ENCODE data around the gene TGFBRAP1. TPM values are rescaled to one million over a fixed set of nuclear protein-coding genes. Genes with fewer than 3 reads are reported as not detected.

TGFBRAP1 gene
- total RNA-seq, 6 donors from 2014 or later = 18.6 to 25.7 (median 20.8) TPM

DNA sequence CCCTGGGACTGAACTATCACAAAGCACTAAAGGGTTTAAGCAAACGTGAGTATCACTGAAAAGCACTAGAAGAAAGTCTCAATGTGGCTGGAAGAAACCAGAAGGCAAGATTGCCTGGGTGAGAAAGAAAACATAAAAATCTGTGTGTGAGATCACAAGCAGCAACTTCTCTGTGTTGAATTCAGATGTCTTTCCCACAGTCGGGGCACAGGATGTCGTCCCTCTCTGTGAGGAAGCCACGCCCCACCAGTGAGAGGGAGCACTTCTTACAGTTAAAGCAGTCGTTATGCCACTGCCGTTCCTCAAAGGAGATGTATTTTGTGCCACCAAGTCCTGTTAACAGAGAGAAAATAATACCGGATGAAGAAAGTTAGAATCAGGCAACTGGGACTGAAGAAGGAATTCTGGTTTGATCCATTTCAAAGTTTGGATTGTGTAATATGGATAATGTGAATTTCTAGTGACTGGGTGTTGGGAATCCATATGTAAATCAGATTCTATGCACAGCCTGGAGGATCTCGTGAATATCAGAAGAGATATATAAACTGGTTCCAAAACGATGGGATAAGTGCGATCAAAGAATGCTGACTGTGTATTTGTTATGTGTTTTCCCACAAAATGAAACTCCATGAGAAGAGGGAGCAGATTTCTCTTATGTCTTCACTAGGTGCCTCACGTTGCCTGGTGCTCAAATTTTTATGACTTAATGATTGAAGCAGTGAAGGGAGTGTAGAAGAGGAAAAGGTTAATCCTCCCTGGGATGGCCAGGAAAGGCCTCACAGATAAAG lies 31.8 kb upstream of the TGFBRAP1 start:
- no peak for ATAC-seq (ENCODE audit: low FRiP score in 2 of 2)
- Histone ChIP-seq H3K4me3 (no peak overlapping the region), H3K27me3 (no peaks in the 10 kb centered on the region), H3K4me1 (no peaks in the 10 kb centered on the region), H3K36me3 (peaks cover 4 to 53% (median 17%) of the 10 kb centered on the region in 4 donors), H3K27ac (no peak overlapping the region), H3K9me3 (peaks cover 0 to 10% (median 7%) of the 10 kb centered on the region in 4 donors)
- TF ChIP-seq CTCF (IDR thresholded peaks at IDR 0.05) (no peak), EP300 (IDR thresholded peaks at IDR 0.05) (no peak), POLR2A (IDR thresholded peaks at IDR 0.05) (no peak)
- no peak for DNase-seq
- 50 to 52% methylated on average over 11 of the region's 11 CpGs for whole genome bisulfite sequencing, 2 donors

GRCh38 chr2:105358593-105358992 lies 29.1 kb upstream of the TGFBRAP1 start:
- DNase-seq (no peak), ATAC-seq (ENCODE audit: low FRiP score in 2 of 2) (no peak)
- Histone ChIP-seq H3K36me3 (peaks cover 4 to 71% (median 26%) of the 10 kb centered on the region in 4 donors), H3K4me3 (no peak overlapping the region), H3K4me1 (no peaks in the 10 kb centered on the region), H3K27me3 (no peaks in the 10 kb centered on the region), H3K9me3 (peaks cover 0 to 13% (median 8%) of the 10 kb centered on the region in 4 donors), H3K27ac (no peak overlapping the region)
- 85 to 95% methylated on average over 6 of the region's 6 CpGs for WGBS, 2 donors
- no peak for TF ChIP-seq CTCF (IDR thresholded peaks at IDR 0.05)
- no peak for TF ChIP-seq EP300 (IDR thresholded peaks at IDR 0.05)
- TF ChIP-seq POLR2A (IDR thresholded peaks at IDR 0.05) = no peak
- no peak for TF ChIP-seq POLR2AphosphoS5 (IDR thresholded peaks at IDR 0.05)

GRCh38 chr2:105357122-105357521 lies 27.6 kb upstream of the TGFBRAP1 start:
- ATAC-seq (ENCODE audit: low FRiP score in 2 of 2) (no peak), DNase-seq (no peak)
- H3K27ac ChIP-seq = no peak overlapping the region
- H3K4me1 ChIP-seq = no peaks in the 10 kb centered on the region
- TF ChIP-seq CTCF (IDR thresholded peaks at IDR 0.05) (no peak), EP300 (IDR thresholded peaks at IDR 0.05) (no peak), POLR2A (IDR thresholded peaks at IDR 0.05) (no peak), POLR2AphosphoS5 (IDR thresholded peaks at IDR 0.05) (no peak)
- WGBS, 2 donors = 94 to 100% methylated on average over 1 of the region's 1 CpG
- H3K9me3 ChIP-seq = peaks cover 0 to 13% (median 8%) of the 10 kb centered on the region in 4 donors
- peaks cover 4 to 78% (median 26%) of the 10 kb centered on the region in 4 donors for H3K36me3 ChIP-seq
- no peaks in the 10 kb centered on the region for H3K27me3 ChIP-seq
- no peak overlapping the region for H3K4me3 ChIP-seq

DNA sequence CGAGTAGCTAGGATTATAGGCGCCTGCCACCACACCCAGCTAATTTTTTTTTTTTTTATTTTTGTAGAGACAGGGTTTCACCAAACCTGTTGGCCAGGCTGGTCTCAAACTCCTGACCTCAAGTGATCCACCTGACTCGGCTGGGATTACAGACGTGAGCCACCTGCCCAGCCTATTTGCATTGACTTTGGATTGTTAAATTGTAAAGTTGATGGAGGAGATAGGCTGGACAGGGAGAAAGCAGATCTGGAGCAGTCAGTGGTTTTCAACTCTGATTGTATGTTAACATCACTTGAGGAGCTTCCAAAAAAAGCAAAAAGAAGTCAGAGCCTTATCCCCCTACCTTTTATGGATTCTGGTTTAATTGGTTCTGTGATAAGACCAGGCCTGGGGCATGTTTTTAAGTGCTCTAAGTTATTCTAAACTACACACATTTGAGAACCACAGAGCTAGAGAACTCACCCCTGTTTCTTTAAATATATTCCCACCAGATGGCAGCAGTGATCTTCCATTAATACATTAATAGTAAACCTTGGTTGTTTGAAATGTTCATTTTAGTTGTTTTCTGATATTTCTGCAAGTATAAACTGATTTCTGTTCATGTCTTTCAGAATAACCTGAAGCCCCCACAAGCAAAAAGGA lies 15.3 kb upstream of the TGFBRAP1 start:
- Histone ChIP-seq H3K9me3 (no peaks in the 10 kb centered on the region), H3K36me3 (peaks cover 25 to 98% (median 63%) of the 10 kb centered on the region in 4 donors), H3K4me3 (no peak overlapping the region), H3K4me1 (no peaks in the 10 kb centered on the region), H3K27me3 (no peaks in the 10 kb centered on the region), H3K27ac (no peak overlapping the region)
- no peak for DNase-seq
- no peak for ATAC-seq (ENCODE audit: low FRiP score in 2 of 2)
- TF ChIP-seq POLR2AphosphoS5 (IDR thresholded peaks at IDR 0.05) (no peak), CTCF (IDR thresholded peaks at IDR 0.05) (peak in 1 of 6 experiments; percentile 6)
- 73 to 77% methylated on average over 4 of the region's 4 CpGs for WGBS, 2 donors
